Activated CD4-positive, alpha-beta T cell treated with anti-CD3 and anti-CD28 coated beads for 36 hours (primary cell): ENCODE measurements around the gene TYK2. TPM values are rescaled to one million over a fixed set of nuclear protein-coding genes. Genes with fewer than 3 reads are reported as not detected.
"Not testable (repeated sequence)": the region's sequence is repeated elsewhere in the genome, so short reads cannot be mapped to it uniquely, and the experiment has no call there.

Experiments
- ATAC-seq: fragments of 200-7000 bp; cut with Tn5 transposase; one replicate; pipeline ENCODE4 v1.10.0; 2021; ENCODE audit warnings: mild to moderate bottlenecking, moderate library complexity
- CTCF ChIA-PET: fragments of 350-600 bp; sonication (Branson Sonifier 250); formaldehyde crosslinking; loops from one replicate; lab custom pipeline; 2021; ENCODE audit warnings: antibody characterized with exemption; lab: Charles Lee
- POLR2A ChIA-PET: fragments of 350-600 bp; sonication (Branson Sonifier 250); formaldehyde crosslinking; loops from one replicate; lab custom pipeline; 2021; ENCODE audit warnings: antibody characterized with exemption, inconsistent platforms; lab: Charles Lee
- DNase-seq: peaks from one replicate; pipeline ENCODE4 v3.0.0-alpha.2; 2020
- H3K27ac Mint-ChIP-seq: one replicate; pipeline ENCODE4 v1.8.0; 2021; ENCODE audit warnings: mixed read lengths
- H3K27me3 Mint-ChIP-seq: one replicate; pipeline ENCODE4 v1.8.0; 2021; ENCODE audit warnings: mixed read lengths
- H3K36me3 Mint-ChIP-seq: one replicate; pipeline ENCODE4 v1.8.0; 2021; ENCODE audit warnings: low read depth, mixed read lengths
- H3K4me1 Mint-ChIP-seq: one replicate; pipeline ENCODE4 v1.8.0; 2021; ENCODE audit warnings: mixed read lengths
- H3K4me3 Mint-ChIP-seq: one replicate; pipeline ENCODE4 v1.8.0; 2021; ENCODE audit warnings: mild to moderate bottlenecking, moderate library complexity, mixed read lengths
- H3K9me3 Mint-ChIP-seq: one replicate; pipeline ENCODE4 v1.8.0; 2021; ENCODE audit warnings: low read depth, mixed read lengths
- intact Hi-C, 2 experiments: fragments of 100-400 bp; cut with DNase I in 1 of 2; cut with micrococcal nuclease in 1 of 2; formaldehyde crosslinking; loops; one replicate each; pipeline versions ENCODE4 v1.14.2 to v1.15.1; 2022 to 2024; cut with DNase I, micrococcal nuclease
- total RNA-seq, 2 experiments: library from RNA; stranded (reverse); gene quantifications; one replicate each; pipeline ENCODE4 v1.2.3, GENCODE V29; 2021

TYK2 gene
- total RNA-seq, 2 experiments from 2014 or later, result 151 to 197 TPM

DNA sequence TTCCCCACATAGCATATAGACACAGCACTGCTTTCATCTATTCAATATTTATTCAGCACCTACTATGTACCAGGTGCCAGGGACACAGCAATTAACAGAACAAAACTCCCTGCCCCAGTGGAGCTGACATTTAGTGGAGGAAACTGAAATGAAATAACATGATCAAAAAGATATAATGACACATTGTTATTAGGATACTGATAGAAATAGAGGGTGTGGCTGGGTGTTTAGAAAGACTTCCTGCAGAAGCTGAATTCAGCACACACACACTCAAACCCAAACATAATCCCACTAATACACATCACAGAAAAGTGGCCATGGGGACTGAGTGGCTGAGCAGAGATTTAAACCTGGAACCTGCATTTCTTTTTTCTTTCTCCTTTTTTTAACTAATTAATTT lies 26.7 kb upstream of the TYK2 start:
- Mint-ChIP-seq H3K4me3 (no peak overlapping the region), H3K27ac (no peak overlapping the region), H3K4me1 (peaks cover 67% of the 10 kb centered on the region)

GRCh38 chr19:10406191-10406590 lies 25.8 kb upstream of the TYK2 start:
- ChIA-PET CTCF (interaction anchor here (0.6 to 10.9 kb wide), 14 partner anchors 9 to 473 kb away, joined by 3 to 135 read pairs (median 4); partner anchors contain the start of genes DNM2, ICAM1 and QTRT1), POLR2A (interaction anchor here (0.6 to 1.4 kb wide), 2 partner anchors 10 to 304 kb away, joined by 4 read pairs; no protein-coding TSS in a partner anchor)
- Mint-ChIP-seq H3K4me1 (peaks cover 70% of the 10 kb centered on the region), H3K27ac (peak overlapping the region; percentile 71), H3K4me3 (no peak overlapping the region), H3K27me3 (no peaks in the 10 kb centered on the region), H3K9me3 (no peaks in the 10 kb centered on the region), H3K36me3 (peaks cover 13% of the 10 kb centered on the region)
- intact Hi-C loops, result loop anchor here in 1 of 2 experiments (10.0 kb wide), 1 partner anchor 689 kb away; no protein-coding TSS in a partner anchor
- ATAC-seq (no peak), DNase-seq (no peak)

More for the DNA sequence above, 26.7 kb upstream of the TYK2 start:
- DNase-seq (no peak), ATAC-seq (no peak)
- POLR2A ChIA-PET, result no interaction called here
- CTCF ChIA-PET, result interaction anchor here (0.6 to 10.9 kb wide), 7 partner anchors 8 to 474 kb away, joined by 3 to 135 read pairs (median 5); no protein-coding TSS in a partner anchor
- intact Hi-C loops, result loop anchor here in 1 of 2 experiments (10.0 kb wide), 1 partner anchor 688 kb away; no protein-coding TSS in a partner anchor
- Mint-ChIP-seq H3K9me3 (no peaks in the 10 kb centered on the region), H3K36me3 (peaks cover 12% of the 10 kb centered on the region), H3K27me3 (no peaks in the 10 kb centered on the region)

DNA sequence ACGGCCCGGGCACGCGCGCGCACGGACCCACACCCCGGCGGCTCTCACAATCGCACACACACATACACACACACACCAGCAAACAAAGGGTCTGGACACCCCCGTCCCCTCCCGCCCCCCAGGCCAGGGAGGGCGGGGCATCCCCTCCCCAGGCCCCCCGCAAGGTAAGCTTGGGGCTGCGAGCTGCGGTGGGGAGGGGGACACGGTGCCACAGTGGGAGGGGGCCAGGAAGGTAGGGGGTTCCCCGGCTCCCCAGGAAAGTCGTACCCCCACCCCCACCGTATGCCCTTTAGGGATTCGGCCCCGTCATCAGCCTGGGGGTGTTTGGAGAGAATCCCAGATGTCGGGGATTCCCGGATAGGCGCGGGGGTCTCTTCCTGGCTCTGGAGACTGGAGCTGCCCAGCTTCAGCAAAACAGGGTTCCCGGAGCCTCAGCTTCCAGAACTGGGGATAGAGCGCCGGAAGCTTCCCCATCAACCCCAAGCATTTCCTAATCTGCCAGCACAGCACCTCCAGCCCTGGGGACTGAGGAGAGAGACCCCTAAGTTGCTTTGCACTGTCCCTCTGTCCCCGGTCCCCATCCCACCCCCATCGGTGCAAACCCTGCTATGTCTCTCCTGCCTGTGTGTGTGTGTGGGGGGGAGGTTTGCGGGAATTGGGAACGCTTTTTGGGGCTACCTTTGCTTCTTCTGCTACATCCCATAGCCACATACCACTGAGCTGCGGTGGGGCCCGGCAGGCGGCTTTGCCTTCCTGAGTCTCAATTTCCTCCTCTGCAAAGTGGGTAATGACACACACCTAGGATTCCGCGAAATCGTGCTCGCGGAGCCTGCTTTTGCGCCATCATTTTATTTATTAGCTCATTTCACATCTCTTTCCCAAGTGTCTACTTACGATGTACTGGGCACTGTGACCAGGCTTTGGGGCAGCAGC lies 24.8 kb upstream of the TYK2 start:
- intact Hi-C loops, result loop anchor here (1.0 to 10.0 kb wide), 4 partner anchors 19 to 690 kb away; partner anchors contain the start of gene ILF3 (in 1 of the 2)
- ATAC-seq, result no peak
- CTCF ChIA-PET, result interaction anchor here (0.5 to 10.9 kb wide), 15 partner anchors 9 to 909 kb away, joined by 3 to 135 read pairs (median 4); partner anchors contain the start of genes DNM2 and ICAM1

DNA sequence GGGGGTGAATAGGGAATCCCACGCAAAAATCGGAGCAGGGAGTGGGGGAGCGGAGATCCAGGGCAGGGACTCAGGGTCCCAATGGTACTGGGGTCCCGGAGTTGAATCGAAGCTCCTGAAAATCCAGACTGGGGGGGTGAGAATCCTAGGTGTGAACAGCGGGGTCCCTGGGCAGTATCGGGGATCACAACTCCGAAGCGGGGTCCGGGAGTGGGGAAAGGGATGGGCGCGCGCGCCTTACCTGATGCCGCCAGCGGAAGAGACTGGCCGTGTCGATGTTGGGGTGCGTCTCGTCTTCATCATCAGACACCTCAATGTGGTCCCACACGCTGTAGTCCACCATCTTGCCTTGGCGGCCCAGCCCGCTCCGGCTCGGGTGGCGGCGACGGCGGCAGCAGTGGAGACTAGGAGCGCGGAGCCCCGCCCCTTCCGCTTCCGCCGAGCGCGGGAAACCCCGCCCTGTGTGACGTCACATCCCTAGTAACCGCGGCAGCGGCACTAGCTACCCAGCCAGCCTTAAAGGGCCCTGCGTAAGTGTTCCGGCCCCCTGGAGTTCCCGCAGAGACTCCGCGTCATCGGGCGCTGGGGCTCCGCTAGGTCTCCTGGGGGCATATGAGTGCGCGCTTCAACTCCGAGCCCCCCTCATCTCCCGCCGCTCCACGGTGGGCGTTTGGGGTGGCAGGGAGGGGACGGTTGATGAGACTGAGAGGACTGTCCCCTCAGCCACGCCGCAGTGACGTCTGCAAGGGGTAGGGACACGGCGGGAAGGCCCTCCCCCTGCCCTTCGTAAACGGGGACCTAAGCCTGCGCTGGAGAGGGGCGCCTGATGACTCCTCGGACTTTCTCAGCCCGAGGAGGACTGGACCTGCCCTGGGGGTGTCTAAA lies 23.0 kb upstream of the TYK2 start, which contains the start of gene CDC37:
TSS of gene CDC37 (minus strand) at position 406 of the 885 bp plus-strand sequence. CDS start at position 343, 63 bp downstream.
- peaks cover 61% of the 10 kb centered on the region for H3K4me1 Mint-ChIP-seq

More for the DNA sequence above, 24.8 kb upstream of the TYK2 start:
- Mint-ChIP-seq H3K9me3 (no peaks in the 10 kb centered on the region), H3K27me3 (no peaks in the 10 kb centered on the region), H3K36me3 (peaks cover 17% of the 10 kb centered on the region), H3K4me3 (peak overlapping the region; percentile 94), H3K4me1 (peaks cover 74% of the 10 kb centered on the region), H3K27ac (peak overlapping the region; percentile 87)
- POLR2A ChIA-PET, result interaction anchor here (0.6 to 1.4 kb wide), 6 partner anchors 11 to 303 kb away, joined by 3 to 7 read pairs (median 4); no protein-coding TSS in a partner anchor
- peak; percentile 81 for DNase-seq

DNA sequence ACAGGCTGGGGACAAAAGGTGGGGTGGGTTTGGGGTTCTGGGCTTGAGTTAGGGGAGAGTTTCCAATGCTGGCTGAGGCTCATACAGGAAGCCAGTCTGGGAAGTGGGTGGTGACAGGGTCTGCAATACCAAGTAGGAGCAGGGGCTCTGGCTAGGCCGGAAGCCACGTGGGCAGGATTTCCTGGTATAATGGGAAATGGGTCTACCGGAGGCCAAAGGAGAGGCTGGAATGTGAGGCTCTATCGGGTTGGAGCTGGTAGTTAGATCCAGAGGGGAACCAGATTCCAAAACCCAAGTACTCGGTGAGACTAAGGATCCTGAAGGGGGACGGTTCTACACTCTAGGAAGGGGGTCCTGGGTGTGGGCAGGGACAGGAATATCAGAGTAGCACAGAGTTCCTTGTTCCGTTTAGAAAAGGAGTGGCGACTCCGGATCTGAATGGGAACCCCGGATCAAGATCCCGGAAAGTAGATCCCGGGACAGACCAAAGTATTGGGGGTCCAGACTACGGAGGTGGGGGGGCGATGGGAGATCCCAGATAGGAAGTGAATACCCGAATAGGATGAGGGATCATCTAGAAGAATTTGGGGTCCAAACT lies 22.2 kb upstream of the TYK2 start:
- peaks cover 26% of the 10 kb centered on the region for H3K36me3 Mint-ChIP-seq
- DNase-seq (no peak), ATAC-seq (no peak)
- ChIA-PET POLR2A (no interaction called here), CTCF (interaction anchor here (0.6 to 10.9 kb wide), 11 partner anchors 10 to 315 kb away, joined by 3 to 135 read pairs (median 3); no protein-coding TSS in a partner anchor)
- H3K4me1 Mint-ChIP-seq, result peaks cover 56% of the 10 kb centered on the region
- peak overlapping the region; percentile 81 for H3K27ac Mint-ChIP-seq
- intact Hi-C loops, result loop anchor here (1.0 to 10.0 kb wide), 20 partner anchors 14 to 692 kb away; partner anchors contain the start of genes TYK2 (in 2 of the 2), ATG4D (in 1 of the 2), DNMT1 (in 1 of the 2) and ILF3 (in 1 of the 2)
- no peaks in the 10 kb centered on the region for H3K27me3 Mint-ChIP-seq
- peak overlapping the region; percentile 94 for H3K4me3 Mint-ChIP-seq
- no peaks in the 10 kb centered on the region for H3K9me3 Mint-ChIP-seq

More for the DNA sequence above, 23.0 kb upstream of the TYK2 start, which contains the start of gene CDC37:
- peak; percentile 79 for ATAC-seq
- DNase-seq, result peak; percentile 99
- no peaks in the 10 kb centered on the region for H3K9me3 Mint-ChIP-seq
- peaks cover 17% of the 10 kb centered on the region for H3K36me3 Mint-ChIP-seq
- CTCF ChIA-PET, result interaction anchor here (0.5 to 10.9 kb wide), 19 partner anchors 11 to 633 kb away, joined by 3 to 135 read pairs (median 4); partner anchors contain the start of gene ICAM1
- peak within 1 kb of the TSS; percentile 87 for H3K27ac Mint-ChIP-seq
- no peaks in the 10 kb centered on the region for H3K27me3 Mint-ChIP-seq
- POLR2A ChIA-PET, result interaction anchor here (0.5 to 1.0 kb wide), 7 partner anchors 15 to 199 kb away, joined by 3 to 7 read pairs (median 3); partner anchors contain the start of gene ICAM1
- intact Hi-C loops, result loop anchor here (1.0 to 10.0 kb wide), 22 partner anchors 13 to 691 kb away; partner anchors contain the start of genes TYK2 (in 2 of the 2), ATG4D (in 1 of the 2), DNMT1 (in 1 of the 2) and ILF3 (in 1 of the 2)
- H3K4me3 Mint-ChIP-seq, result peak within 1 kb of the TSS; percentile 94

DNA sequence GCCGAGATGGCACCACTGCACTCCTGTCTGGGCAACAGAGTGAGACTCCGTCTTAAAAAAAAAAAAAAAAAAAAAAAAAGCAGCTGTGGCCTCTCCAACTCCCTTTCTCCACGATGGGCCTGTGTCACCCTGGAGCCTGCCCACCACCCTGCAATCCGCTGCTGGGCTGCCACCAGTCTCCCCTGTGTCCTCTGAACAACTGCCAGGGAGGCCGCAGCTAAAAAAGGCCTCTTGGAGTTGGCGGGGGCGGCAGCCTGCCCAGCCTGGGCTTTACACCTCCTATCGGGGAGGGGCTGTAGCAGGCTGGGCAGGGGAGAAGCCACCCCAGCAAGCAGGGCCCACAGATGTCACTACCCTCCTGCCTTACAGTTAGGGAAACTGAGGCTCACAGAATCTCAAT lies 19.5 kb upstream of the TYK2 start:
- H3K4me1 Mint-ChIP-seq, result peaks cover 33% of the 10 kb centered on the region
- ATAC-seq (no peak), DNase-seq (no peak)
- H3K27ac Mint-ChIP-seq, result no peak overlapping the region
- no peaks in the 10 kb centered on the region for H3K27me3 Mint-ChIP-seq
- intact Hi-C loops, result loop anchor here in 1 of 2 experiments (5.0 to 10.0 kb wide), 2 partner anchors 252 to 695 kb away; partner anchors contain the start of gene ILF3
- ChIA-PET CTCF (interaction anchor here (0.5 to 10.9 kb wide), 5 partner anchors 9 to 57 kb away, joined by 3 to 135 read pairs (median 4); no protein-coding TSS in a partner anchor), POLR2A (no interaction called here)
- no peak overlapping the region for H3K4me3 Mint-ChIP-seq
- H3K9me3 Mint-ChIP-seq, result no peaks in the 10 kb centered on the region
- H3K36me3 Mint-ChIP-seq, result peaks cover 40% of the 10 kb centered on the region

GRCh38 chr19:10399340-10399739 lies 19.0 kb upstream of the TYK2 start:
- intact Hi-C loops, H3K27ac Mint-ChIP-seq, H3K27me3 Mint-ChIP-seq, DNase-seq, H3K4me3 Mint-ChIP-seq, H3K9me3 Mint-ChIP-seq, POLR2A ChIA-PET, ATAC-seq: not testable (repeated sequence)
- peaks cover 28% of the 10 kb centered on the region for H3K4me1 Mint-ChIP-seq
- H3K36me3 Mint-ChIP-seq, result peaks cover 40% of the 10 kb centered on the region
- CTCF ChIA-PET, result interaction anchor here (0.7 to 10.9 kb wide), 3 partner anchors 11 to 120 kb away, joined by 3 to 135 read pairs (median 18); no protein-coding TSS in a partner anchor

- intact Hi-C loops, result no loop called here
- Mint-ChIP-seq H3K27me3 (no peaks in the 10 kb centered on the region), H3K27ac (no peak overlapping the region), H3K36me3 (peaks cover 42% of the 10 kb centered on the region), H3K4me1 (peaks cover 26% of the 10 kb centered on the region), H3K4me3 (no peak overlapping the region), H3K9me3 (no peaks in the 10 kb centered on the region)
- ChIA-PET POLR2A (no interaction called here), CTCF (interaction anchor here (0.6 to 0.7 kb wide), 2 partner anchors 119 to 169 kb away, joined by 3 read pairs; no protein-coding TSS in a partner anchor)
- ATAC-seq (no peak), DNase-seq (no peak)
Observed at GRCh38 chr19:10398819-10399218, 18.4 kb upstream of the TYK2 start.

- Mint-ChIP-seq H3K9me3 (no peaks in the 10 kb centered on the region), H3K36me3 (peaks cover 39% of the 10 kb centered on the region), H3K4me1 (peaks cover 12% of the 10 kb centered on the region), H3K27ac (no peak overlapping the region), H3K27me3 (no peaks in the 10 kb centered on the region), H3K4me3 (no peak overlapping the region)
- no peak for ATAC-seq
- ChIA-PET CTCF (interaction anchor here (1.3 kb wide), 1 partner anchor 10 kb away, joined by 3 read pairs; no protein-coding TSS in a partner anchor), POLR2A (interaction anchor here (0.6 kb wide), 1 partner anchor 16 kb away, joined by 9 read pairs; the partner anchor contains the start of gene TYK2)
- intact Hi-C loops, result no loop called here
- no peak for DNase-seq
Observed at GRCh38 chr19:10395917-10396316, 15.5 kb upstream of the TYK2 start.
